Mucosa of stomach (tissue), 1 donor: ENCODE data around the gene MIPEP.
"Not testable (repeated sequence)": the region's sequence is repeated elsewhere in the genome, so short reads cannot be mapped to it uniquely, and the experiment has no call there.

Experiments
- H3K27me3 ChIP-seq: one replicate; pipeline ENCODE4 v1.7.0; 2013; ENCODE audit warnings: mild to moderate bottlenecking, low read length; ENCODE audit not compliant: control insufficient read depth, insufficient read depth
- H3K36me3 ChIP-seq: one replicate; pipeline ENCODE4 v1.7.0; 2013; ENCODE audit warnings: low read length; ENCODE audit not compliant: control insufficient read depth, insufficient read depth
- H3K4me1 ChIP-seq: one replicate; pipeline ENCODE4 v1.7.0; 2013; ENCODE audit warnings: mild to moderate bottlenecking, low read length; ENCODE audit not compliant: control insufficient read depth, insufficient read depth
- H3K4me3 ChIP-seq: one replicate; pipeline ENCODE4 v1.7.0; 2013; ENCODE audit warnings: low read length
- H3K9ac ChIP-seq: one replicate; pipeline ENCODE4 v1.7.0; 2013; ENCODE audit warnings: mild to moderate bottlenecking, low read length, moderate library complexity
- H3K9me3 ChIP-seq: one replicate; pipeline ENCODE4 v1.7.0; 2013; ENCODE audit warnings: mild to moderate bottlenecking, low read length, moderate library complexity; ENCODE audit not compliant: control insufficient read depth
- donor health status: Pancreatic carcinoma.

MIPEP gene

DNA sequence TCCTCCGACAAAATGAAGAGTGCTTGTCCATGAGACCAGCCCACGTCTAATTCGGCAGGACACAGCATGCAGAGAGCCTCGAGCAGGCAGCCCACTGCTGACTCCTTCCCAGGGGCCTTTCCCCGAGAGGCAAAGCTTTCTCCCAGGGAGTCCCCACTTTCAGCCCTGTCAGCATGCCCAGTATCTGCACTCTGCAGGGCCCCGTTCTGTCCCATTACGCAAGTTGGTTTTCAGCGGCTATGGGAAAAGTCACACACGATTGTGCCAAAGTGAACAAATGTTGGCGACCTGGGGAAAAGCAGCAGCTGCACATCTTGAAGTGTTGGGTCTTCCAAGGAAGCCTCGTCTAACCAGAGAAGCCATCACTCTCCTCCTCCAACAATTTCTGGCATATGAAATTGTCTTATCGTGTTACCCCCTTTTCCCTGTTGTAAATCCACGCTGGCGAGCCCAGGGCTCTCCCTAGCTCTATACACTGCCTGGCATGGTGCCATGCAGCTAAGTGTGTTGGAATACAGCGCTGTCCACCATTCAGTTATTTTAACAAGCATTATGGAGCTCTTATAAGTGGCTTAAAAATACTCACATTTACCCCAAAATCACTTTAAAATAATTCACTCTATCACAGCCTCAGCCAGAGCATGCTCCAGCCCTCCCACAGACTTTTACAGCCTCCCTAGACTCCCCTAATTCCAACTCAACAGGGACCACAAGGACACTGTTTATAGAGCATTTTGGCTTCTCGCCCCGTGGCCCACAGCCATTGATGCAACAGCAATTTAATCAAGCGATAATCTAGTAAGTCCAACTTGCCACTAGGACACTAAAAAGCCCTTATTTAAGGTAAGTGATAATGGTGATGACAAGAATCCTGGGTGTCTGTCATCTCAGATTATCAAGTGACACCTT lies 8.5 kb downstream of the MIPEP start:
- not testable (repeated sequence) for H3K9ac ChIP-seq

DNA sequence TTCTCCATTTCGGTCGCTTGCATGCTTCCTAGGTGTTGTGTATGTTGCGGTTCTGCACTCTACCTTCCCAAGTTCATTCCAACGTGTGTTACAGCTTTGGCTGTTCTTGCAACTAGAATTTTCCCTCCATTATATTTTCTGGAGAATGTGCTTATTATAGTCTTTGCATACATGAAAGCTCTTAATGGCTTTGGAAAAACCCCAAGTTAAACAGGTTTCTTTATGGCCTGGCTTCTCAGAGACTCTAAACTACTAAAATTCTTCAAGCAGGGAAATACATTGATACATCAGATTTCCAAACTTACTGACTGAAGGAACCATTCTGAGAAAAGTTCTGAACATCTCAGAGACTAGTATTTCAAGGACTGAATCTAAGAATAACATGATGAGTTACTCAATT lies 11.9 kb downstream of the MIPEP start:
- Histone ChIP-seq H3K4me1 (no peaks in the 10 kb centered on the region), H3K9ac (no peak overlapping the region), H3K4me3 (no peak overlapping the region), H3K36me3 (no peaks in the 10 kb centered on the region), H3K27me3 (no peaks in the 10 kb centered on the region), H3K9me3 (no peaks in the 10 kb centered on the region)

More for the DNA sequence above, 8.5 kb downstream of the MIPEP start:
- not testable (repeated sequence) for H3K9me3 ChIP-seq, H3K4me1 ChIP-seq, H3K27me3 ChIP-seq, H3K36me3 ChIP-seq, H3K4me3 ChIP-seq

DNA sequence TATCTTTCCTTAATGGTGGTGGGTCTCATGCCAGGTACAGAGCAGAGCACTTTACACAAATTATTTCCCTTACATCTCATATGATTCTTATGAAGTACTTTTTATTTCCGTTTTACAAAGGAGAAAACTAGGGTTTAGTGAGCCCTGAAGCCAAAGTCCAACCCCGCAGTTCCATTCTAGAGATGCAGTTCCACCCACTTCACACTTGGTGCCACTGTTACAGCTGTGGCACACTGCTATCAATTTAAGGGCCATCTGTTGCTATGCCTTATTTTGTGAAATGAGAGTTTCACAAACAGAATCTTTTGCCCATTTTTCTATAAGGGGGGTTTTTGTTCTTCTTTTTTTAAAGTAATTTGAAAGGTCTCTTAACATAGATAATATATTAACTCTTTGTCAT lies 12.9 kb downstream of the MIPEP start:
- Histone ChIP-seq H3K9me3 (no peaks in the 10 kb centered on the region), H3K9ac (no peak overlapping the region), H3K36me3 (no peaks in the 10 kb centered on the region), H3K4me3 (no peak overlapping the region), H3K27me3 (no peaks in the 10 kb centered on the region), H3K4me1 (no peaks in the 10 kb centered on the region)

DNA sequence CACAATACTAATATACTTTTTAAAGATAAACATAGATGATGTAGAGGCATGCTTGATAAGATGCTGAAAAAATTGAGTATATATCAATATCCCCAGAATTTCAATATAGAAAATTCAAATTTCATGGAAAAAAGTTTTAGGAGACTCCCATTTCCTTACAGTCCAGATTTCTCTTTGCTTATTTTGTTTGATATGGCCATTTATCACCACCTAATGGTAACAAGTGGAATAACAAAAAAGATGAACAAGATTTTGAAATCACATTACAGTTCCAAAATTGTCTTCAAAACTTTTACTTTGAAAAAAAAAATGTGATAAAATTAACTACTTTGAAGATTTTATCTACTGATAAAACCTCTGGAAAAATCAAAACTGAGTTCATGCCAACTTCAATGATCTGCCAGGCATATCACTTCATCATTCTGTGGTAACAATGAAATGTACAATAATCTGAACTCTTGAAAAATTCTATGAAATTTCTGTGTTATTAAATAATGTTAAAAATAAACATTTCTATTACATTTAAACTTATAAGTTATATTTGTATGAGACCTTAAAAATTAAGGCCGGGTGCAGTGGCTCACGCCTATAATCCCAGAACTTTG lies 17.5 kb downstream of the MIPEP start:
- no peak overlapping the region for H3K4me3 ChIP-seq
- H3K36me3 ChIP-seq: no peaks in the 10 kb centered on the region
- H3K4me1 ChIP-seq: no peaks in the 10 kb centered on the region
- no peaks in the 10 kb centered on the region for H3K9me3 ChIP-seq
- H3K9ac ChIP-seq: no peak overlapping the region
- no peaks in the 10 kb centered on the region for H3K27me3 ChIP-seq

DNA sequence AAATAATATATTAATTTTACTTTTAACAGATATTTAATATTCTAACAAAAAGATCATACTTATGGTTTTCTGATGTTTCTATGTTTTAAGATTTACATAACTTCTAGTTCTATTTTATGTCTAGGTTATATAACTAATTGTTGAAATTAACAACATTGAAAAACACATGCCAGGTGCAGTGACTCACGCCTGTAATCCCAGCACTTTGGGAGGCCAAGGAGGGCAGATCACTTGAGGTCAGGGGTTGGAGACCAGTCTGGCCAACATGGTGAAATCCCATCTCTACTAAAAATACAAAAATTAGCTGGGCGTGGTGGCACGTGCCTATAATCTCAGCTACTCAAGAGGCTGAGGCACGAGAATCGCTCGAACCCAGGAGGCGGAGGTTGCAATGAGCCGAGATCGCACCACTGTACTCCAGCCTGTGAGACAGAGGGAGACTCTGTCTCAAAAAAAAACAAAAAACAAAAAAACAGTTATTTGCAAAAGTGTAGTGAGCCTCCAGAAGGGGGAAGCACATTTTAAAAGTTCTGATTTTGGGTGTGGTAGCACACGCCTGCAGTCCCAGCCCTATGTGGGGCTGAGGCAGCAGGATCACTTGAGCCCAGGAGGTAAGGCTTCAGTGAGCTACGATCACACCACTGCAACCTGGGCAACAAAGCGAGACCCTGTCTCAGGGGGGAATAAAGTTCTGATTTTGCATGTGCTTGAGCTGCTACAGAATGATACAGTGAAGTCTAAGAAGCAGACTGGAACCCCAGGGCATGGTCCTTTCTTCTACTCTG lies 18.7 kb downstream of the MIPEP start:
- Histone ChIP-seq H3K9ac (no peak overlapping the region), H3K4me3 (no peak overlapping the region), H3K27me3 (no peaks in the 10 kb centered on the region), H3K4me1 (no peaks in the 10 kb centered on the region), H3K9me3 (no peaks in the 10 kb centered on the region), H3K36me3 (no peaks in the 10 kb centered on the region)

DNA sequence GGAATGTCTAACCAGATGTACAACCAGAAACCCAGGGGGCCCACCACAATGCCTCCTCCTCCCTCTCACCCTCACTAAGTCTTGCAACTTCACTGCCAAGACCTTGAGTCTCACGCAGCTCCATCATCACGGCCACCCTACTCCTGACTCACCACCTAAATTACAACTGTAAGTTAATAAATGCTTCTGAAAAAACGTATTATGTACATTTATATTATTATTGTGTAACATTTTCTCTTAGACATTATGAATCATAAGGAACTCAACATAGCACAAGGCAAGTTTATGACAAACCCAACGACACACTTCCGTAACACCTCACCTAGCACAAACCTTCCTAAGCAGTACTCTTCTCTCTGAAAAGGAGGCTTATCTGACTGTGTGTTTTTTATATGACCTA lies 20.7 kb downstream of the MIPEP start:
- Histone ChIP-seq H3K4me3 (no peak overlapping the region), H3K4me1 (no peaks in the 10 kb centered on the region), H3K36me3 (no peaks in the 10 kb centered on the region), H3K27me3 (no peaks in the 10 kb centered on the region), H3K9me3 (no peaks in the 10 kb centered on the region), H3K9ac (no peak overlapping the region)

DNA sequence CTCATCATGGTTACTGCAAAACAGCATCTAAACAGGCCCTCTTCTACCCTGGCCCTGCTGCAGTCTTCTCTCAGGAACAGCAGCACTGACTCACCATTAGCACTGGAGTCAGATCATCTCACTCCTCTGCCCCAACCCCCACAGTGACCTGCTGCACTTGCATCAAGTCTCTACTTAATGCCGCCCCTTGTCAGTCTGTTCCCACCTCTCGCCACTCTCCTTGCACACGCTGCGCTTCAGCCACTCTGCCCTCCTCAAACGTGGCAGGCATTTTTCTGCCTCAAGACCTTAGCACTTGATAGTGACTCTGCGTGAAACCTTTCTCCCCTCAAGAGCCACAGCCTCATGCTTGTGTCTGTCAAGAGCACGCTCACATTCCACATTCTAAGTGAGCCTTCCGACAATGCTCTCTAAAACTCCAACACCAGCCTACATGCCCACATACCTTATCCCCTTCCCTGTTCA lies 22.1 kb downstream of the MIPEP start:
- Histone ChIP-seq H3K9ac (no peak overlapping the region), H3K4me3 (no peak overlapping the region), H3K27me3 (no peaks in the 10 kb centered on the region), H3K9me3 (no peaks in the 10 kb centered on the region), H3K4me1 (no peaks in the 10 kb centered on the region), H3K36me3 (no peaks in the 10 kb centered on the region)

DNA sequence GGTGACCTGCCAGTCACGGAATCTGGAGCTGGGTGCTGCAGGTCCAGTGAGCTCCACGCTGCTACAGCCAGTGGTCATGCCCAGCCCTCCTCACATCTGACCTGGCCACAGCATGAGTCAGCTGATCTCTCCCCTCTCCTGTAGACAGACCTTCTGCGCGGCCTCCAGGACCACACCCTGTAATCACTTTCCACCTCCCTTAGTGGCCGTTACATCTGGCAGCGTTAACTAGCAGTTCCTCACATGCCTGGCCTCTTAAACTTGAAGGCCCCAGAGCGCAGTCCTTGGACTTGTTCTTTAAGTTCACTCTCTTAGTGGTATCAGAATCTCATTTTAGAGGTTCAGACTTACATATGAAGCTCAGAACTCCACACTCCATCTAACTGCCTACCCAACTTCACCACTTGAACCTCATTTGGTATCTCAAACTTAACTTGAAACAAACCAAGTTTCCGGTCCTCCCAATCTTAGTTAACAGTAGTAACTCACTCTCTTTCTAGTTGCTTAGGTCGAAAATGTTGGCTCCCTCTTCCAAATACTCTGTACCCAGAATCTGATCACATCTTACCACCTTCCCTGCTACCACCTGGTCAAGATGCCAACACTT lies 22.7 kb downstream of the MIPEP start:
- Histone ChIP-seq H3K4me3 (no peak overlapping the region), H3K4me1 (no peaks in the 10 kb centered on the region), H3K9me3 (no peaks in the 10 kb centered on the region), H3K36me3 (no peaks in the 10 kb centered on the region), H3K9ac (no peak overlapping the region), H3K27me3 (no peaks in the 10 kb centered on the region)

DNA sequence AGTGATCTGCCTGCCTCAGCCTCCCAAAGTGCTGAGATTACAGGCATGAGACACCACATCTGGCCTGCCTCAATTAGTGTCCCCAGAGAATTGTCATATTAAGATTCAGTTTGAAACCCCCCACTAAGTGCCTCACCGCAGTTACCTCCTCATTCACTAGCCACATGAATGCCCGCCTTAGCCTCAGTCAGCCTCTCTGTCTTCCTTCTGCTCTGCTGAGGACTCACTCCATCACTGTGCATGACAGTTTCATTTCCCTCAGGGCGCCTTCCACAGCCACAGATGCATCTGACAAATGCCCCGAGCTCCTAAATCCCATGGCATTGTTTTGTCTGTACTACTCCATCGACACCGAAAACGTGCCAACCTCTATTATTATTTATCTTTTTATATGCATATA lies 23.3 kb downstream of the MIPEP start:
- H3K9me3 ChIP-seq: no peaks in the 10 kb centered on the region
- no peaks in the 10 kb centered on the region for H3K27me3 ChIP-seq
- H3K4me1 ChIP-seq: no peaks in the 10 kb centered on the region
- H3K9ac ChIP-seq: no peak overlapping the region
- H3K36me3 ChIP-seq: no peaks in the 10 kb centered on the region
- no peak overlapping the region for H3K4me3 ChIP-seq

DNA sequence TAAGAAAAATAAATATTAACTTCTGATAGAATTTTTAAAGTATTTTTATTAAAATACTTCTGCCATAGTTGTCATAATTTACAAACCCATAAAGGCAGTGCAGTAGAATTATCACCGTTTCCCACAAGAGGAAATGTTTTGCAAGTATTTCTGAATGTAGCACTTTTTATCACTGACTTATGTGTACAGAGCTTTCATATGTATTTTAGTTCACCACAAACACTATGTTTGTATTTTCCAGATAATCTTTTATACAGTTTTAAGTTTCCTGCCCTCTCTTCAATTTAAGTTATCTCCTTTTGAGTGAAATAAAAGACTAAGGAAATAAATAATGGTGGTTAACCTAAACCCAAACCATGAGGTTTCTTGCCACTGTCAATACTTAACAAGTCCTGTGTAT lies 24.2 kb downstream of the MIPEP start:
- no peaks in the 10 kb centered on the region for H3K4me1 ChIP-seq
- H3K9me3 ChIP-seq: no peaks in the 10 kb centered on the region
- no peak overlapping the region for H3K4me3 ChIP-seq
- H3K9ac ChIP-seq: no peak overlapping the region
- no peaks in the 10 kb centered on the region for H3K36me3 ChIP-seq
- H3K27me3 ChIP-seq: no peaks in the 10 kb centered on the region

DNA sequence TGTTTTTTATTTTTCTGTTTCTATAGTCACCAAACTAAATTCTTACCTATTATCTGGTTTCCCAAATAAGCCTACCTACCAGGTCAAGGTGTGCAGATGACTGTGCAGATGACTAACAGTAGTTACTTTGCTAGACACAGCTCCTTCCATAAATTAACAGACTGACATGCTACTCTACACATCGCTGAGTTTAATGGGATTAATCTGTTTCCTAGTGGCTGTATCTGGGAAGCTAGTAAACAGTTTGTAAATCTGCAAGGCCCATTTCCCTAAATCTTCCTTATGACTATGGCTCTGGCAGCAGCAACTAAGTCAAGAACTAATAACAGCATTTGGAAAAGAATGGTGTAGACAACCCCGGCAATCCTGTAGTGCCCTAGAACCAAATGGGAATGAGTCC lies 27.9 kb downstream of the MIPEP start:
- H3K9me3 ChIP-seq: no peaks in the 10 kb centered on the region
- H3K4me3 ChIP-seq: no peak overlapping the region
- no peaks in the 10 kb centered on the region for H3K4me1 ChIP-seq
- no peaks in the 10 kb centered on the region for H3K36me3 ChIP-seq
- H3K9ac ChIP-seq: no peak overlapping the region
- no peaks in the 10 kb centered on the region for H3K27me3 ChIP-seq

DNA sequence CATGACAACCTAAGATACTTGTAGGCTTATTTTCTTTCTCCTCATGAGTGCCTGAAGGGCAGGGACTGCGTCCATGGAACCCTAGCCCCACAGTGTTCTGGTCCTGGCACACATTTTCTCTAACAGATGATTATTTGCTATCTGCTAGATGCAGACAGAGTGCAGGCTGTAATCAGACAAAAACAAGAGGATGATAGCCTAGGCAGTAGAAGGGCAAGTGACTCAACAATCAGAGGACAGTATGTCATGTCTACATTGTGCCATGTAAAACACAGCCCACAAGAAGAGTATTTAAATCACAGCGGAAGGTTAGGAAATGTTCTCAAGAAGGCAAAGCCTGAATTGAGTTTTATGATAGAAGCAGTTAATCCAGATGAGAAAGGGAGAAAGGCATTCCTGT lies 29.3 kb downstream of the MIPEP start:
- H3K4me1 ChIP-seq: no peaks in the 10 kb centered on the region
- no peak overlapping the region for H3K9ac ChIP-seq
- H3K36me3 ChIP-seq: no peaks in the 10 kb centered on the region
- H3K9me3 ChIP-seq: no peaks in the 10 kb centered on the region
- no peaks in the 10 kb centered on the region for H3K27me3 ChIP-seq
- H3K4me3 ChIP-seq: no peak overlapping the region
